ENCODE data around the gene POLR3GL.

Gene POLR3GL

DNA sequence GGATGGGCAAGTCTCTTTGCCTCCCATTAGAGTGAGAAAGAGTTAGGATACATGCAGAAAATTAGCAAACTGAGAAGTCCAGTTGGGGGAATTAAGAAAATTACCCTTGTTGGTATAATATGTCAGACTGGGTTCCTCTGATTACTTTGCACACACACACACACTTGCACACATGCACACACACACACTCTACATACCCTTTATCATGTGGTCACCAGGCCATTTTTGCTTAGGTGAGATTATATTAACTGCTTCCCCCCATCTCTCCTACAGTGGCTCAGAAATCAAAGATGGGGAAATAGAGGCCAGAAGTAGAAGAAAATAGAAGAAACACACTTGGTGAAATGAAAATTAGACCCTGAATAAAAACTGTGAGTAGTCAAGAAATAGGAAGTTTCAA, 5.8 kb upstream of the POLR3GL start:
- no peak for DNase-seq
- Histone ChIP-seq H3K4me1 (ENCODE audit: control insufficient read depth, insufficient read depth, low read length, poor library complexity, severe bottlenecking) (peaks cover 41% of the 10 kb centered on the region), H3K27ac (ENCODE audit: insufficient read depth, low read length, poor library complexity, severe bottlenecking) (no peak overlapping the region)

DNA sequence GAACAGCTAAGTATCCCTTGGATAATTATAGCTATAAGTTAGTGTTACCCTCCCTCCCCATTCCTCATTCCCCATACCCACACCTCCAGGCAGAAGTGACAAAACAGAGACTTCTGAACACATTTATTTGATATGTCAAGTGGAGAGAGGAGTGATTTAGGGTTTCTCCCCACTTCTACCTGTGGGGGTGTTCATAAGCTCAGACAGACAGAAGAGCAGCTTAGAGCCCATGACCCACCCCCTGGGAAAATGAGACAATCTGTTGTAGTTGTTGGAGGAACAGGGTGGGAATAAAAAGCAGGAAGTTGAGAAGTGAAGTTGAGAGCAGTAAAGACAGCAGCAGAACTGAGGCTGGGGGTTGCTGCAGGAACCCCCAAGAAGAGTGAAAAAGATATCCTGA, 5.2 kb upstream of the POLR3GL start:
- no peak overlapping the region for H3K27ac ChIP-seq (ENCODE audit: insufficient read depth, low read length, poor library complexity, severe bottlenecking)
- no peak overlapping the region for H3K4me3 ChIP-seq (ENCODE audit: insufficient read depth, low read depth, low read length, poor library complexity, severe bottlenecking)
- no peaks in the 10 kb centered on the region for H3K36me3 ChIP-seq (ENCODE audit: control insufficient read depth, insufficient read depth, low read length)

More for the DNA sequence above, 5.8 kb upstream of the POLR3GL start:
- H3K4me3 ChIP-seq (ENCODE audit: insufficient read depth, low read depth, low read length, poor library complexity, severe bottlenecking): no peak overlapping the region
- H3K9me3 ChIP-seq (ENCODE audit: control insufficient read depth, low read length): no peaks in the 10 kb centered on the region
- H3K36me3 ChIP-seq (ENCODE audit: control insufficient read depth, insufficient read depth, low read length): no peaks in the 10 kb centered on the region
- H3K27me3 ChIP-seq (replicated peaks; ENCODE audit: control insufficient read depth, insufficient read depth, low read length, poor library complexity, severe bottlenecking): no peaks in the 10 kb centered on the region

DNA sequence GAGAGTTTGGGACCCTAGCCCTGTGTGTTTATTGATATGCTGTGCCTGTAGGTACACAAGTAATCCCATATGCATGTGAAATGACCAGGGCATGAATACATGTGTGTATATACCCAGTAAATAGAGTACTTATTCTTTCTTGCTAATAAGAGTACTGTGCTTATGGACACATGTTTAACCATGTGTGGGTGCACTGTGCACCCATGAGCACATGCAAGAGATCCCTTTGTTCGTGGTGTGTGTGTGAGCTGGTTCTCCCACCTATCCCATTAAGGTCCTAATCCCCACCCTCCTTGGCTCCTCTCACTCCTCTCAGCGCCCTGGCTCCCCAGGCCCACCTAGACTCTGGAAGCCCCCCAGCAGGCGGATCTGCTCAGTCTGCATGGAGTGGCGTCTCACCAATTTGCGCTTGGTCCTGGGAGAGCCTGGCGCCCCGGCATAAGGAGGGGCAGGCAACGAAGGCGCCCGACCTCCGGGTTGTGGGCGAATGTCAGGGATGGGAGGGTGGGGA, 4.5 kb upstream of the POLR3GL start:
- H3K36me3 ChIP-seq (ENCODE audit: control insufficient read depth, insufficient read depth, low read length): no peaks in the 10 kb centered on the region
- peaks cover 42% of the 10 kb centered on the region for H3K4me1 ChIP-seq (ENCODE audit: control insufficient read depth, insufficient read depth, low read length, poor library complexity, severe bottlenecking)
- no peaks in the 10 kb centered on the region for H3K9me3 ChIP-seq (ENCODE audit: control insufficient read depth, low read length)
- H3K27me3 ChIP-seq (replicated peaks; ENCODE audit: control insufficient read depth, insufficient read depth, low read length, poor library complexity, severe bottlenecking): no peaks in the 10 kb centered on the region
- peak overlapping the region; percentile 71 for H3K4me3 ChIP-seq (ENCODE audit: insufficient read depth, low read depth, low read length, poor library complexity, severe bottlenecking)
- no peak for DNase-seq
- peak overlapping the region; percentile 68 for H3K27ac ChIP-seq (ENCODE audit: insufficient read depth, low read length, poor library complexity, severe bottlenecking)

More for the DNA sequence above, 5.2 kb upstream of the POLR3GL start:
- Histone ChIP-seq H3K9me3 (ENCODE audit: control insufficient read depth, low read length) (no peaks in the 10 kb centered on the region), H3K27me3 (replicated peaks; ENCODE audit: control insufficient read depth, insufficient read depth, low read length, poor library complexity, severe bottlenecking) (no peaks in the 10 kb centered on the region), H3K4me1 (ENCODE audit: control insufficient read depth, insufficient read depth, low read length, poor library complexity, severe bottlenecking) (peaks cover 42% of the 10 kb centered on the region)
- no peak for DNase-seq

DNA sequence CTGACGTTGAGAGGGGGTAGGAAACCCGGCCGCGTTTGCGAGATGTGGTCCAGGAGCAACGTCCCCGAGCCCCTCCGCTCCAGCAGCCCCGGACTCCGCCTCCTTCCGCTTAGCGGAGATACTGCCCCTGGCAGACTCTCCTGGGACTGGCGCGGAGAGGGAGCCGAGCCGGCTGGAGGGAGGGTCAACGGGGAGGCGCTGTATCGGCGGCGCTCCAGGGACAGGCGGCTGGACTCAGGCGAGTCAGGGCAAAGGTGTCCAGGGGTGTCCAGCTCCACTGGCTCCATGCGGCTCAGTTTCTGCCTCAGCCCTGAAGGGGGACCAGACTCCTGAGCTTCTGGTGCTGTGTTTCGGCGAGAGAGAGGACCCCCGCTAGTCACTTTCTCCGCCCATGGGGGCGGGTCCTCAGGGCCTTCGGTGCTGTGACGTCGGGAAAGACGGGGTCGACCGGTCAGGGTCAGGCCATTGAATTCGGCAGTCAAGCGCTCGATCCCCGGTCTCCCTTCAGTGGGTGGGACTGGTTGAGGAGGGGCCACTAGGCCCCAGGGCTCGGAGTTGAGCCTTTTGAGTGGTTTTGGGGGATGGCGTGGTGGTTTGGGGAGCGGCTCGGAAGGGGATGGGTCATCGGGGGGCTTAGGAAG, 3.9 kb upstream of the POLR3GL start:
- no peaks in the 10 kb centered on the region for H3K27me3 ChIP-seq (replicated peaks; ENCODE audit: control insufficient read depth, insufficient read depth, low read length, poor library complexity, severe bottlenecking)
- H3K4me3 ChIP-seq (ENCODE audit: insufficient read depth, low read depth, low read length, poor library complexity, severe bottlenecking): peak overlapping the region; percentile 71
- H3K27ac ChIP-seq (ENCODE audit: insufficient read depth, low read length, poor library complexity, severe bottlenecking): peak overlapping the region; percentile 68
- H3K36me3 ChIP-seq (ENCODE audit: control insufficient read depth, insufficient read depth, low read length): no peaks in the 10 kb centered on the region
- H3K9me3 ChIP-seq (ENCODE audit: control insufficient read depth, low read length): no peaks in the 10 kb centered on the region
- peak; percentile 38 to 54 (median 43) for DNase-seq
- peaks cover 39% of the 10 kb centered on the region for H3K4me1 ChIP-seq (ENCODE audit: control insufficient read depth, insufficient read depth, low read length, poor library complexity, severe bottlenecking)

DNA sequence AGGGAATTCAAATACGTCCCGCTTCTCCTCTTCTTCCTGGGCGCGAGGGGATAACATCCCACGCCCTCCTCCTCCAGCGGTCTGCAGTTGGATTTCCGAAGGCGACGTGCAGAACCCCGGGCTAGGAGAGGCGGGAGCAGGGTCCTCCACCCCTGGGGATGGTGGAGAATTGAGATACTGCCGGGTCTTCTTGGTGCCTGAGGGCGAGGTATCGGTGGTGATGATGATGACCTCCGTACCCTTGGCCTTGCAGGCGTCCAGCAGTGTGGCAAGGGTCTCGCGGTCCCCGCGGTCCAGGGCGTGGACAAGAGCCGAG, 3.4 kb upstream of the POLR3GL start:
- DNase-seq: no peak
- peaks cover 34% of the 10 kb centered on the region for H3K4me1 ChIP-seq (ENCODE audit: control insufficient read depth, insufficient read depth, low read length, poor library complexity, severe bottlenecking)

DNA sequence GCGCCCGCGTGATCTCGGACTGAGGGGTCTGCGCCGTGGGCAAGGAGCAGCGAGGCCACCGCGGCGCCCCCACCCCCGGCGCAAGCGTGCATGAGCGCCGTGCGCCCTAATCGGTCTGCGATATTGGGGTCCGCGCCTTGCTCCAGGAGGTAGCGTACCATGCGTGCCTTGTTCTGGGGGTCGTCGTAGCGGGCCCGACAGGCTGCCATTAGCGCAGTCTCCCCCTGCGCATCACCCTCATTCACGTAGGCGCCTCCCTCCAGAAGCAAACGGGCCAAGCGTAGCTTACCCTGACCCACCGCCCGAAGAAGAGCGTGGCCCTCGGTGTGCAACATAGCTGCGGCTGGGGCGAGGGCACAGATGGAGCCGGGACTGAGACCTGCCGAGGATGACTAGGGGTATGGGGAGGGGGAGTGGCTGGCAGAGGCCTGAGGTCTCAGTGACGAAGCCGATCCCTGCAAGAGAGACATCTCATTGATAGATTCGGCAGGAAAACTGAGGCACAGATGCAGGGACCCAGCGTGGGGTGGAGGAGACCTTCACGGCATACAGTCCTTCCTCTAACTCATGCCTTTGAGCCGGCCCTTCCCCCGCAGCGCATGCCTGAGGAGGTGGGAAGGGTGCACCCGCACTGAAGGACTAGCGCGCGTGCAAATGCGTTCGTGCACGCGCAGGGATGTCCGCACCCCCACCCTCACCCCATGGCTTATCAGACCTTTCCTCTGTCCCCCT, 2.9 kb upstream of the POLR3GL start:
- no peaks in the 10 kb centered on the region for H3K36me3 ChIP-seq (ENCODE audit: control insufficient read depth, insufficient read depth, low read length)
- no peaks in the 10 kb centered on the region for H3K9me3 ChIP-seq (ENCODE audit: control insufficient read depth, low read length)
- peak overlapping the region; percentile 68 for H3K27ac ChIP-seq (ENCODE audit: insufficient read depth, low read length, poor library complexity, severe bottlenecking)
- no peak for DNase-seq
- H3K27me3 ChIP-seq (replicated peaks; ENCODE audit: control insufficient read depth, insufficient read depth, low read length, poor library complexity, severe bottlenecking): no peaks in the 10 kb centered on the region
- peaks cover 31% of the 10 kb centered on the region for H3K4me1 ChIP-seq (ENCODE audit: control insufficient read depth, insufficient read depth, low read length, poor library complexity, severe bottlenecking)
- peak overlapping the region; percentile 71 for H3K4me3 ChIP-seq (ENCODE audit: insufficient read depth, low read depth, low read length, poor library complexity, severe bottlenecking)

More for the DNA sequence above, 3.4 kb upstream of the POLR3GL start:
- Histone ChIP-seq H3K4me3 (ENCODE audit: insufficient read depth, low read depth, low read length, poor library complexity, severe bottlenecking) (peak overlapping the region; percentile 71), H3K36me3 (ENCODE audit: control insufficient read depth, insufficient read depth, low read length) (no peaks in the 10 kb centered on the region), H3K27ac (ENCODE audit: insufficient read depth, low read length, poor library complexity, severe bottlenecking) (peak overlapping the region; percentile 68), H3K9me3 (ENCODE audit: control insufficient read depth, low read length) (no peaks in the 10 kb centered on the region), H3K27me3 (replicated peaks; ENCODE audit: control insufficient read depth, insufficient read depth, low read length, poor library complexity, severe bottlenecking) (no peaks in the 10 kb centered on the region)

DNA sequence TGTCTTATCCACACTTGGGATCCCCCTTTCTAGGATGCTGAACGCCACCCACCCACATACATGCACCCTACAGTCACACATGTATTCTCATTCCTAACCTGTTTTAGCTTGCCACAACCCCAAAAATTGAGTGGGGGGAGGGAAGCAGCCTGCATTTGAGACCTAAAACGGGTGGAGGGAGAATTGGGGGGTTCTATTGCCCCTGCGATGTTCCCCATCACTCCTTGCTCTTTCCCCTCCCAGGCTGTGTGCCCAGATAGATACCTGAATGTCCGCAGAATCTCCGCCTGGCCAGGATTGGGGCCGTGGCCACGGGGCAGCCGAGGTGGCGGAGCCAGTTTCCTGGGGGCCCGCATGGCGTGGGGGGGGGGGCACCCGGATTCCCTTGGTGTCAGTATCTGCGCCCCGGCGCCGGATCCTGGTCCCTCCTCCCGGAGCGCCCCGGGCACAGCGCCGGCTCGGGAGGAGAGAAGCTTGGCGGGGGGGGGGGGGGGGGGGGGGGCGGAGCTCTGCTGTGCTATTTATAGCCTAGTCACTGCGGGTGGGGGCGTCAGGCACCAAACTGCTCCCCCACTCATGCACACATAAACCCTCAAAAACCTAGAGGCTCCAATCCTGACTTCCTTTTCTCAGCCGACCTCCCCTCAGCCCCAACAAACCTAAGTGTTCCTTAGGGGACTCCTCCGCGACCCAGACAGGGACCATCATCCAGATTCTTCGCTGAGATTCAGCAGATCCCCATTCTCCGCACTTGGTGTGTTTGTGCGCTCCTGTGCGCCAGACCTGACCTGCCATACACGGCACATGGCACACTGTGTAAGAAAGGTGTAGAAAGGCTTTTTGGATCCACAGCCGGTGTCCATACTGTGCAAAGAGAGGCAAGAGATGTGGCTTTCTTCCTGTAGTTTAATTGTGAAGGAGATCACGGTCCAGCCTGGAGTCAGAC, 2.1 kb upstream of the POLR3GL start:
- H3K4me3 ChIP-seq (ENCODE audit: insufficient read depth, low read depth, low read length, poor library complexity, severe bottlenecking): peak overlapping the region; percentile 71
- H3K4me1 ChIP-seq (ENCODE audit: control insufficient read depth, insufficient read depth, low read length, poor library complexity, severe bottlenecking): peaks cover 28% of the 10 kb centered on the region
- H3K27me3 ChIP-seq (replicated peaks; ENCODE audit: control insufficient read depth, insufficient read depth, low read length, poor library complexity, severe bottlenecking): no peaks in the 10 kb centered on the region
- H3K27ac ChIP-seq (ENCODE audit: insufficient read depth, low read length, poor library complexity, severe bottlenecking): peak overlapping the region; percentile 60
- no peaks in the 10 kb centered on the region for H3K36me3 ChIP-seq (ENCODE audit: control insufficient read depth, insufficient read depth, low read length)
- no peaks in the 10 kb centered on the region for H3K9me3 ChIP-seq (ENCODE audit: control insufficient read depth, low read length)
- peak in 1 of 3 donors; percentile 36 for DNase-seq

DNA sequence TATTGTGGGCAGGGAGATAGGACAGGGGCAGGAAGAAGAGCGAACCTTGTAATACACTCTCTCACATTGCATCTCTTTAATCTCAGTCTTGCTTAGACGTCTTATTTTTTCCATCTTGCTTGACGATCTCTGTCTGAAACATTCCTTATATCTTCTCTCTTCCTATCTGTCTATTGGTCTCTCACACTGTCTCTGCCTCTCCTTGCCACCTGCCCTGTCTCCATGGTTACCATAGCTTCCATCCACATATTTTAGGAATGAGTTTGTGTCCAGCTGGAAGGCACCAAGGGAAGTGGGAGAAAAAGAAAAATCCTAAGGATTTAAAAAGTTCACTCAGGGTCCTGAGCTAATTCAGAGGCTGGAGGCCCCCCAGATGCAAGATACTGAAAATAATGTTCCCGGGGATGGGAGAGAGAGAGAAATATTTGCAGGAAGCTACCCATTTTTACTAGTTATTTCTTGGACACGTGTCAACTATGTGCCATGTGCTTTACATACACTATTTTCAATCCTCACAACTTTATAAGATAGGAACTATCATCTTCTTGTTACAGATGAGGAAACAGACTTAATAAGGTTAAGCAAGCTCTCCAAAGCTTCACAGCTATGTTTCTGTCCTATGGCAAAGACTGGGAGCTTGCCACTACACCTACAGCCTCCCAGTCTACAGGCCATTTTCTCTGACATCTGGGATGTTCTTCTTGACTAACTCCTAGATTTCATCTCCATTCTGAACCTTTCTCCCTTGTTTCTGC, 1.0 kb upstream of the POLR3GL start:
- Histone ChIP-seq H3K36me3 (ENCODE audit: control insufficient read depth, insufficient read depth, low read length) (no peaks in the 10 kb centered on the region), H3K4me1 (ENCODE audit: control insufficient read depth, insufficient read depth, low read length, poor library complexity, severe bottlenecking) (peaks cover 23% of the 10 kb centered on the region), H3K27ac (ENCODE audit: insufficient read depth, low read length, poor library complexity, severe bottlenecking) (peak overlapping the region; percentile 76), H3K27me3 (replicated peaks; ENCODE audit: control insufficient read depth, insufficient read depth, low read length, poor library complexity, severe bottlenecking) (no peaks in the 10 kb centered on the region), H3K9me3 (ENCODE audit: control insufficient read depth, low read length) (no peaks in the 10 kb centered on the region), H3K4me3 (ENCODE audit: insufficient read depth, low read depth, low read length, poor library complexity, severe bottlenecking) (peak overlapping the region; percentile 71)
- DNase-seq: no peak

DNA sequence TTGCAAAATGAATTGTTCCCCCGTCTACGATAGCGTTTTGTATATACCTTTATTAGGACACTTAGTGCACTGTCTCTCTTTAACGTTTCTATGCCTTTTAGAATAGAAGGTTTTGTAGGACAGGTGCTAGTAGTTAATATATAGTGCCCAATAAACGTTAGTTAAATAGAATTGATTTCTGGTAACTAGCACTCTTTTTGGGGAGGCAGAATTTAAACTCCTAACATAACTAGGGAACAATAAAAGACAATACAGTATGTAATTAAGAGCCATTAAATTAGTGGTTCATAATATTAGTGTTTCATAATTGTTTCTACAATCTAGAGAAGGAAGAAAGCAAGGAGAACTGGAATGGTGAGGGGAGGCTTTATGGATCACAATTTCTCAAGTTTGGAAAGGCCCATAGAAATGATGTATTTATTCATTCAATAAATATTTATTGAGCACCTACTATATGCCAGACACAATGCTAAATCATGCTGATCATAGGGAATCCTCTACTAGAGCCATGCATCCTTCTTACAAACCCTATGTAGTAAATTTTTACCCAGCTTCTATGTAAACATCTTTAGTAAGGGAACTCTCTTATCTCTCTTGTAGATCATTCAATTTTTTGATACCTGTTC, 742 bp downstream of the POLR3GL start:
- Histone ChIP-seq H3K9me3 (ENCODE audit: control insufficient read depth, low read length) (no peaks in the 10 kb centered on the region), H3K27ac (ENCODE audit: insufficient read depth, low read length, poor library complexity, severe bottlenecking) (peak overlapping the region; percentile 76), H3K27me3 (replicated peaks; ENCODE audit: control insufficient read depth, insufficient read depth, low read length, poor library complexity, severe bottlenecking) (no peaks in the 10 kb centered on the region), H3K4me3 (ENCODE audit: insufficient read depth, low read depth, low read length, poor library complexity, severe bottlenecking) (peak overlapping the region; percentile 71), H3K4me1 (ENCODE audit: control insufficient read depth, insufficient read depth, low read length, poor library complexity, severe bottlenecking) (peaks cover 17% of the 10 kb centered on the region), H3K36me3 (ENCODE audit: control insufficient read depth, insufficient read depth, low read length) (no peaks in the 10 kb centered on the region)
- DNase-seq: no peak

Measured in effector memory CD4-positive, alpha-beta T cell (primary cell).